Kidney epithelial cell (primary cell): Measurements from ENCODE around the gene TUBG2. TPM values are rescaled to one million over a fixed set of nuclear protein-coding genes. Genes with fewer than 3 reads are reported as not detected.

ENCODE experiments used
- DNase-seq: peaks from one replicate; pipeline ENCODE4 v3.0.0-alpha.2; 2010; ENCODE audit warnings: low read depth
- H3K27me3 ChIP-seq: 2 replicates; pipeline ENCODE4 v1.6.0; 2011; ENCODE audit warnings: low read length; ENCODE audit not compliant: control insufficient read depth, insufficient read depth
- H3K36me3 ChIP-seq: 2 replicates; pipeline ENCODE4 v1.5.1; 2011; ENCODE audit warnings: low read length; ENCODE audit not compliant: control insufficient read depth, insufficient read depth
- H3K4me3 ChIP-seq: 2 replicates; pipeline ENCODE4 v1.5.1; 2011; ENCODE audit warnings: low read depth, mild to moderate bottlenecking, control low read depth, low read length
- total RNA-seq: library from RNA; depleted of rRNA; stranded (reverse); fragments of >200 nt; gene quantifications from 2 replicates; pipeline ENCODE4 v1.2.3, GENCODE V29; 2015
- TF ChIP-seq, protein P1 (sequence below): IDR thresholded peaks from 2 replicates; pipeline ENCODE4 v1.5.1; 2011; ENCODE audit warnings: mild to moderate bottlenecking, moderate library complexity, low read length, control low read depth, inconsistent platforms; ENCODE audit not compliant: insufficient read depth, poor library complexity, severe bottlenecking

The TUBG2 gene
- total RNA-seq, 1 donor from 2014 or later: 11.3 TPM

DNA sequence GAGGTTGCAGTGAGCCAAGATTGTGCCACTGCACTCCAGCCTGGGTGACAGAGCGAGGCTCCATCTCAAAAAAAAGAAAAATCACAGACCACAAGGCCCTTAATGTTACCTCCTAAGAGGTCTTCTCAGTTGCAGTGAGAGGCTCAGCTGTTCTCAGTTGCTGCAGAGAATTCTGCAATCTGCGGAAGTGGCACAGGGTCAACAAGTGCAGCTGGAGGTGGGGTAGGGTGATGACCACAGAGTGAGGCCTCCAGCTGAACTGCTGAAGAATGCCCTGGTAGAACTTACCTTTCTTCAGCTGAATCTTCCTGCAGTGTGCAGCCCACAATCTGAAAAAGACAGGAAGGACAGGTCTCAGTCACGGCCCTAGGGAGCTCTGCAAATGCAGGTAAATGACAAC lies 49.5 kb downstream of the TUBG2 start:
- H3K27me3 ChIP-seq: no peaks in the 10 kb centered on the region
- no peak overlapping the region for H3K4me3 ChIP-seq
- DNase-seq: no peak
- TF ChIP-seq, protein P1, sequence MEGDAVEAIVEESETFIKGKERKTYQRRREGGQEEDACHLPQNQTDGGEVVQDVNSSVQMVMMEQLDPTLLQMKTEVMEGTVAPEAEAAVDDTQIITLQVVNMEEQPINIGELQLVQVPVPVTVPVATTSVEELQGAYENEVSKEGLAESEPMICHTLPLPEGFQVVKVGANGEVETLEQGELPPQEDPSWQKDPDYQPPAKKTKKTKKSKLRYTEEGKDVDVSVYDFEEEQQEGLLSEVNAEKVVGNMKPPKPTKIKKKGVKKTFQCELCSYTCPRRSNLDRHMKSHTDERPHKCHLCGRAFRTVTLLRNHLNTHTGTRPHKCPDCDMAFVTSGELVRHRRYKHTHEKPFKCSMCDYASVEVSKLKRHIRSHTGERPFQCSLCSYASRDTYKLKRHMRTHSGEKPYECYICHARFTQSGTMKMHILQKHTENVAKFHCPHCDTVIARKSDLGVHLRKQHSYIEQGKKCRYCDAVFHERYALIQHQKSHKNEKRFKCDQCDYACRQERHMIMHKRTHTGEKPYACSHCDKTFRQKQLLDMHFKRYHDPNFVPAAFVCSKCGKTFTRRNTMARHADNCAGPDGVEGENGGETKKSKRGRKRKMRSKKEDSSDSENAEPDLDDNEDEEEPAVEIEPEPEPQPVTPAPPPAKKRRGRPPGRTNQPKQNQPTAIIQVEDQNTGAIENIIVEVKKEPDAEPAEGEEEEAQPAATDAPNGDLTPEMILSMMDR: no peak
- H3K36me3 ChIP-seq: peaks cover 4% of the 10 kb centered on the region

- DNase-seq: no peak
- TF ChIP-seq, protein P1: no peak
- peaks cover 3% of the 10 kb centered on the region for H3K36me3 ChIP-seq
Measured at GRCh38 chr17:42709561-42709960, 50.5 kb downstream of the TUBG2 start.

More at GRCh38 chr17:42709561-42709960, 50.5 kb downstream of the TUBG2 start:
- Histone ChIP-seq H3K27me3 (no peaks in the 10 kb centered on the region), H3K4me3 (no peak overlapping the region)

Other genes with a start within 250 kb of the TUBG2 start
- 58.5 and 70.2 TPM in 2 replicates for gene CAVIN1, start 236.0 kb upstream of the TUBG2 start, total RNA-seq
- 43.9 and 46.4 TPM in 2 replicates for gene ATP6V0A1, start 200.4 kb upstream of the TUBG2 start, total RNA-seq
- 46.2 and 49.2 TPM in 2 replicates for gene NAGLU, start 123.0 kb upstream of the TUBG2 start, total RNA-seq
- 0.34 and 1.8 TPM in 2 replicates for gene HSD17B1, start 106.4 kb upstream of the TUBG2 start, total RNA-seq
- 26.8 and 34.3 TPM in 2 replicates for gene COASY, start 97.1 kb upstream of the TUBG2 start, total RNA-seq
- gene MLX, start 92.2 kb upstream of the TUBG2 start, total RNA-seq: 33.9 and 35.9 TPM in 2 replicates
- gene PSMC3IP, start 81.6 kb upstream of the TUBG2 start, total RNA-seq: 3.9 and 7.9 TPM in 2 replicates
- 64.9 and 68.2 TPM in 2 replicates for gene RETREG3, start 49.9 kb upstream of the TUBG2 start, total RNA-seq
- gene TUBG1, start 49.6 kb upstream of the TUBG2 start, total RNA-seq: 37.6 and 56.1 TPM in 2 replicates
- 10.2 and 11.2 TPM in 2 replicates for gene PLEKHH3, start 17.7 kb downstream of the TUBG2 start, total RNA-seq
- gene CCR10, start 22.6 kb downstream of the TUBG2 start, total RNA-seq: 3.1 and 8.9 TPM in 2 replicates
- gene CNTNAP1, start 23.2 kb downstream of the TUBG2 start, total RNA-seq: 5.8 and 7.0 TPM in 2 replicates
- 14.7 and 22.5 TPM in 2 replicates for gene EZH1, start 85.8 kb downstream of the TUBG2 start, total RNA-seq
- gene RAMP2, start 101.9 kb downstream of the TUBG2 start, total RNA-seq: 1.3 and 5.3 TPM in 2 replicates
- 131 and 144 TPM in 2 replicates for gene VPS25, start 114.2 kb downstream of the TUBG2 start, total RNA-seq
- 0.67 and 0.96 TPM in 2 replicates for gene WNK4, start 121.3 kb downstream of the TUBG2 start, total RNA-seq
- 48.3 and 49.4 TPM in 2 replicates for gene COA3, start 139.4 kb downstream of the TUBG2 start, total RNA-seq
- gene CNTD1, start 139.6 kb downstream of the TUBG2 start, total RNA-seq: 0.21 TPM in 1 of 2 replicates, not detected in the other
- 100 and 112 TPM in 2 replicates for gene BECN1, start 165.0 kb downstream of the TUBG2 start, total RNA-seq
- 164 and 182 TPM in 2 replicates for gene PSME3, start 174.1 kb downstream of the TUBG2 start, total RNA-seq
- gene AOC2, start 185.3 kb downstream of the TUBG2 start, total RNA-seq: 2.7 and 3.7 TPM in 2 replicates
- 0.08 and 0.55 TPM in 2 replicates for gene AOC3, start 191.9 kb downstream of the TUBG2 start, total RNA-seq
- not detected in 2 replicates for gene G6PC1, start 241.5 kb downstream of the TUBG2 start, total RNA-seq